Nephron progenitor cell (in vitro differentiated cells): ENCODE results near the gene ELMO1.

Experiments
- DNase-seq: peaks from one replicate; pipeline ENCODE4 v3.0.0; 2021
- H3K27ac Mint-ChIP-seq: 2 replicates; pipeline ENCODE4 v1.8.0; 2021; ENCODE audit warnings: mild to moderate bottlenecking, moderate library complexity, mixed read lengths
- H3K27me3 Mint-ChIP-seq: 2 replicates; pipeline ENCODE4 v1.8.0; 2021; ENCODE audit warnings: mild to moderate bottlenecking, low read depth, mixed read lengths; ENCODE audit not compliant: poor library complexity
- H3K36me3 Mint-ChIP-seq: 2 replicates; pipeline ENCODE4 v1.8.0; 2021; ENCODE audit warnings: low read depth, mixed read lengths
- H3K4me1 Mint-ChIP-seq: 2 replicates; pipeline ENCODE4 v1.8.0; 2021; ENCODE audit warnings: mixed read lengths
- H3K4me3 Mint-ChIP-seq: 2 replicates; pipeline ENCODE4 v1.8.0; 2021; ENCODE audit warnings: mild to moderate bottlenecking, moderate library complexity, mixed read lengths
- H3K9me3 Mint-ChIP-seq: 2 replicates; pipeline ENCODE4 v1.8.0; 2021; ENCODE audit warnings: mild to moderate bottlenecking, moderate library complexity, mixed read lengths
- TF ChIP-seq, protein P1 (sequence below): fragments of 200-600 bp; sonication (generic); IDR thresholded peaks from 2 replicates; pipeline ENCODE4 v1.5.0; 2021; ENCODE audit warnings: antibody characterized with exemption

ELMO1 gene

DNA sequence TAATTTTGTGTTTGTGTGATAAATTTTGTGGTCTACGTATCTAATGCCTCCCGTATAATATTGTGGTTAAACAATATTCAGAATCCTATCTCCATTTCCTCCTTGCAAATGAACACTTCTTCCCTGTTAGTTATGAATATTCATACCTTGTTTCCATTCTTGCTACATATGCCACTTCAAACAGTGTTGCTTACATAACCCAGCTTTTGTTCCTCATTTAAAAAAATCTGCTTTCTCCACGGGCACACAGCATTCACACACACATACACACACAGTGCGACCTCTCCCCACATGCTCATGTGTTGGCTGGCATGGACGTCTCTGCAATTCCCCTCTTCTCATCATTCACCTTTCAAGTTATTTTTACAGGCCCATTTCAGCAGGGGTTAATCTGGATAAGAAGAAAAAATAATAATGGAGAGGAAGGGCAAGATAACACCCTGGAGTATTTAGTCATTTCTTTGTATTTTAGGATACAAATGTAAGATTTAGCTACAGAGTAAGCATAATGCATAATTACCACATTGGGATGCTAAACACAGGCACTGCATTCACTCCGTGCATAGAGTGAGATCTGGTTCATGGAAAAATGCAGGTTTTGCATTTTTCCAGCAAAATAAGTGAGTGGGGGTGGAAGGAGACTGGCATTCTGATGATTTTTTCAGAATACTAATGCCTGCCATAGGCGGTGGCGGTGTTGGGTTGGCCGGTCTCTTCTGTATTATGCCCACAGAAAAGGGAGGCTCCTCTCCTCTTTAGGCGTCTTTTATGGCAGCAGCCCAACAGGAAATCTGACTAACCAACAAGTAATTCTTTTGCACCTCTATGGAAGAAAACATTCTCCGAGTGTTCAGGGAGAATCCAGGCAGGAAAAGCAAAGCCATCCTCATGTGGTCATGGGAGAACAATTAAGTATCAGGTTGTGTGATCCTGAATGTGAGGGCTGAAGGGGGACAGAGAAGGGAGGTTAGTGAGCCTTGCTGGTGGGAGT, 31.7 kb upstream of the ELMO1 start:
- DNase-seq = no peak
- Mint-ChIP-seq H3K4me3 (no peak overlapping the region), H3K27me3 (peaks cover 3% of the 10 kb centered on the region)

DNA sequence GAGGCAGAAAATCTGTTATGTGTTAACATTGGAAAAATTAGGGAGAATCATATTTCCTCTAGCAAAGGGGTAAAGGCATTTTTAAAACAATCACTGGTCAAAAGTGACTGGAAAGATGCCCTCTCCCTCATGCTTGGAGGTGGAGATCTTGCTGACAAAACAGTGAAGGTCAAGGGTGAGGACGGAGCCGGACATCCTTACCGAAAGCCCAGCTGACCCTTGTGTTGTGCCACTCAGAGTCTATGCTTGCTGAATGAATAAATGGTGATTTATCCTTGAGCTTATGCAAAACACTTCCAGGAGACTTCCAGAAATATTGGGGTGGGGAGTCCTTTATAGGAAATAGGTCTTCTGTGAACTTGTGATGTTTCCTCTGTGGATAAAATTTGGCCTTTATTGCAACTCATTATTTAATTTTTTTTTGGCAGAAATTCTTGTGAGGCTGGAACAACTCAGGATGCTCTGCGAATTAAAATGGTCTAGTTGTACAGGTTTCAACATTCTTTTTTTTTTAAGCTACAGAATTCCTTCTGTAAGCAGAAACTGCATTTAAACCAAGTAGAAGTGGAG, 28.3 kb upstream of the ELMO1 start:
- Mint-ChIP-seq H3K9me3 (no peaks in the 10 kb centered on the region), H3K27ac (no peak overlapping the region), H3K36me3 (no peaks in the 10 kb centered on the region), H3K4me1 (peaks cover 18% of the 10 kb centered on the region), H3K27me3 (no peaks in the 10 kb centered on the region), H3K4me3 (no peak overlapping the region)
- no peak for DNase-seq
- TF ChIP-seq, protein P1, sequence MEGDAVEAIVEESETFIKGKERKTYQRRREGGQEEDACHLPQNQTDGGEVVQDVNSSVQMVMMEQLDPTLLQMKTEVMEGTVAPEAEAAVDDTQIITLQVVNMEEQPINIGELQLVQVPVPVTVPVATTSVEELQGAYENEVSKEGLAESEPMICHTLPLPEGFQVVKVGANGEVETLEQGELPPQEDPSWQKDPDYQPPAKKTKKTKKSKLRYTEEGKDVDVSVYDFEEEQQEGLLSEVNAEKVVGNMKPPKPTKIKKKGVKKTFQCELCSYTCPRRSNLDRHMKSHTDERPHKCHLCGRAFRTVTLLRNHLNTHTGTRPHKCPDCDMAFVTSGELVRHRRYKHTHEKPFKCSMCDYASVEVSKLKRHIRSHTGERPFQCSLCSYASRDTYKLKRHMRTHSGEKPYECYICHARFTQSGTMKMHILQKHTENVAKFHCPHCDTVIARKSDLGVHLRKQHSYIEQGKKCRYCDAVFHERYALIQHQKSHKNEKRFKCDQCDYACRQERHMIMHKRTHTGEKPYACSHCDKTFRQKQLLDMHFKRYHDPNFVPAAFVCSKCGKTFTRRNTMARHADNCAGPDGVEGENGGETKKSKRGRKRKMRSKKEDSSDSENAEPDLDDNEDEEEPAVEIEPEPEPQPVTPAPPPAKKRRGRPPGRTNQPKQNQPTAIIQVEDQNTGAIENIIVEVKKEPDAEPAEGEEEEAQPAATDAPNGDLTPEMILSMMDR = no peak

More for the DNA sequence above, 31.7 kb upstream of the ELMO1 start:
- Mint-ChIP-seq H3K9me3 (no peaks in the 10 kb centered on the region), H3K36me3 (no peaks in the 10 kb centered on the region), H3K27ac (no peak overlapping the region), H3K4me1 (peaks cover 18% of the 10 kb centered on the region)
- TF ChIP-seq, protein P1 = no peak

DNA sequence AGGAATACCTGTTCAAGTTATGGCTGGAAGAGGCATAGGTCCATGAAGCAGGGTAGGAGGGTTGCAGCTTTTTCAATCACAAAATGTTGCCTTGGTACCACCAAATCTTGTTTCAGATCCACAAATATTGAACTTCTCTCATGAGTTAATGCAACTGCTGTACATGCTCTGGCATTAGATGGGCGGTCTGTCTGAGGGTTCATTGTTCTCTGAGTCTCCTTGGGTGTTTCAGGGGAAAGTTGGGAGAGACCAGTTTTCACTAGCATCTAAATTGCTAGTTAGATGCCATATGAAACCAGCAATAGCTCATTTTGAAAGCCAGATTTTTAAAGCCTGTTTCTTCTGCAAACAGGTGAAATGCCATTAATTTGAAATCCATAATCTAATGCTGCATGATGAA, 27.8 kb upstream of the ELMO1 start:
- DNase-seq = no peak
- H3K4me3 Mint-ChIP-seq = no peak overlapping the region
- H3K36me3 Mint-ChIP-seq = no peaks in the 10 kb centered on the region
- no peaks in the 10 kb centered on the region for H3K27me3 Mint-ChIP-seq
- H3K4me1 Mint-ChIP-seq = peaks cover 18% of the 10 kb centered on the region
- no peak overlapping the region for H3K27ac Mint-ChIP-seq
- no peaks in the 10 kb centered on the region for H3K9me3 Mint-ChIP-seq
- TF ChIP-seq, protein P1 = no peak

DNA sequence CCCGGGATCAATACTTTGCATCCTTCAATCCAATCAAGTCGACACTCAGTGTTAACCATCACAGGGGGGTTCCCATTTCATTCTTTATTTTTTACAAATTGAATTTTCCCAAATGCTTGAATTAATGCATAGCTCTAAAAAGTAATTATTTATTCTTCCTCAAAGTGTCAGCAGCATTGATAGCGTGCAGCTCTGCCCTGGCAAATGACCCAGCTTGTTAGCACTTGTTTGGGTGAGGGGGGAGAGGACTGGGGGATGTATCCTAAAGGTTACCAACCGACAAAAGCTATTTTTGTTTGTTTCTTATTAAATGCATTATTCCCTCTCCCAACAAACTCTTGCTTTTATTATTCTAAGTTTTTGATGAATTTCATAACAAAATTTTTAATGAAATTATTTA, 27.0 kb upstream of the ELMO1 start:
- peaks cover 3% of the 10 kb centered on the region for H3K27me3 Mint-ChIP-seq
- TF ChIP-seq, protein P1 = no peak
- no peak for DNase-seq
- no peaks in the 10 kb centered on the region for H3K36me3 Mint-ChIP-seq
- H3K9me3 Mint-ChIP-seq = no peaks in the 10 kb centered on the region
- H3K4me3 Mint-ChIP-seq = no peak overlapping the region
- no peak overlapping the region for H3K27ac Mint-ChIP-seq
- peaks cover 13% of the 10 kb centered on the region for H3K4me1 Mint-ChIP-seq

DNA sequence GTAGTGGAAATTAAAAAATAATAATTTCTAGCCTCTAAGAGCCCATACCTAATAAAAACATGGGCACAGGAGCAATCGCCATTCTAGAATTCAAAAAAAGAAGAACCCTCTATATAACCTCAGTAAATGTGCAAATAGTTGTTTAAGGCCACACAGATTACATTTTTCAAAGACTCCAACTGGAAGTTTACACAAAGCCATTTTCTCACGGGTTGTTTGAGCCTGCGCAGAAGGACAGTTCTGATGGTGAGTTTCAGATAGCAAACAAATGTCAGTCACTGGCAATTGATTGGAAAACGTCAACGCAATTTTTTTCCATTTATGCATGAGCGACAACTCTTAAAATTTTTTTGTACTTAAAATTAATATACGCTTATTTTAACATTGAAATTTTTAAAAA, 23.0 kb upstream of the ELMO1 start:
- H3K27ac Mint-ChIP-seq = no peak overlapping the region
- H3K4me3 Mint-ChIP-seq = no peak overlapping the region
- peaks cover 2% of the 10 kb centered on the region for H3K4me1 Mint-ChIP-seq
- H3K9me3 Mint-ChIP-seq = peaks cover 10% of the 10 kb centered on the region
- H3K27me3 Mint-ChIP-seq = peaks cover 8% of the 10 kb centered on the region
- H3K36me3 Mint-ChIP-seq = no peaks in the 10 kb centered on the region
- TF ChIP-seq, protein P1 = no peak
- no peak for DNase-seq
